HCT116 (cell line): ENCODE data around the gene ADK. TPM values are rescaled to one million over a fixed set of nuclear protein-coding genes. Genes with fewer than 3 reads are reported as not detected.

Experiments used
- ATAC-seq: fragments of 200-7000 bp; cut with Tn5 transposase; 2 replicates; pipeline ENCODE4 v1.9.1; 2020; ENCODE audit warnings: mild to moderate bottlenecking, moderate library complexity
- BruUV-seq: library from RNA; stranded (reverse); fragments of 400-500 nt; replicated peaks from 2 replicates; lab custom pipeline; 2021; lab: Mats Ljungman, UMichigan
- CTCF ChIA-PET: fragments of 300-600 bp; sonication (Branson Sonifier 250); formaldehyde crosslinking; loops from one replicate; lab custom pipeline; 2021; ENCODE audit warnings: antibody characterized with exemption; lab: Charles Lee
- POLR2A ChIA-PET: fragments of 300-600, 350-600 bp; sonication (Branson Sonifier 250); formaldehyde crosslinking; loops from one replicate; lab custom pipeline; 2021; ENCODE audit warnings: antibody characterized with exemption; lab: Charles Lee
- RAD21 ChIA-PET, 2 experiments: fragments of 300-600 bp; sonication (Branson Sonifier 250); formaldehyde crosslinking; loops; one replicate each; lab custom pipeline; 2023; ENCODE audit warnings: low total read pairs in 2 of 2; ENCODE audit not compliant: uncharacterized antibody in 2 of 2, unreplicated experiment in 2 of 2, low non-redundant PET in 1 of 2; lab: Charles Lee
- DNase-seq: peaks from one replicate; pipeline ENCODE4 v3.0.0-alpha.2; 2010; ENCODE audit warnings: low read depth, low spot score
- H2AFZ ChIP-seq: fragments of 200-600 bp; shearing (Covaris generic), sonication (generic); 2 replicates; pipeline ENCODE4 v1.6.1; 2017; ENCODE audit warnings: low read depth, mixed run types, mixed read lengths, antibody characterized with exemption, low read length; ENCODE audit not compliant: poor library complexity, severe bottlenecking
- H3K27ac ChIP-seq: 2 replicates; pipeline ENCODE4 v1.5.1; 2012; ENCODE audit warnings: low read depth, low read length
- H3K27me3 ChIP-seq: fragments of 200-600 bp; sonication (generic); 2 replicates; pipeline ENCODE4 v1.6.1; 2016; ENCODE audit warnings: mixed run types, low read length, mixed read lengths; ENCODE audit not compliant: insufficient read depth
- H3K36me3 ChIP-seq, 2 experiments: fragments of 200-500 bp in 1 of 2; fragments of 200-600 bp in 1 of 2; sonication (Bioruptor generic) in 1 of 2; sonication (generic) in 1 of 2; 2 replicates each; pipeline versions ENCODE4 v1.5.1 to v1.6.1; 2014 to 2016; ENCODE audit warnings: low read length in 2 of 2, inconsistent platforms in 1 of 2, mixed read lengths in 1 of 2, mixed run types in 1 of 2; ENCODE audit not compliant: insufficient read depth in 2 of 2, control insufficient read depth in 1 of 2
- H3K4me1 ChIP-seq, 2 experiments: fragments of 200-600 bp in 1 of 2; sonication (generic) in 1 of 2; 2 replicates each; pipeline versions ENCODE4 v1.5.1 to v1.6.1; 2012 to 2017; ENCODE audit warnings: low read length in 2 of 2, inconsistent platforms in 1 of 2, mild to moderate bottlenecking in 1 of 2, mixed read lengths in 1 of 2, mixed run types in 1 of 2, moderate library complexity in 1 of 2; ENCODE audit not compliant: insufficient read depth in 2 of 2, control insufficient read depth in 1 of 2
- H3K4me2 ChIP-seq: fragments of 200-600 bp; sonication (generic); 2 replicates; pipeline ENCODE4 v1.6.1; 2017; ENCODE audit warnings: mixed run types, low read length, mixed read lengths
- H3K4me3 ChIP-seq, 2 experiments: fragments of 200-600 bp in 1 of 2; sonication (generic) in 1 of 2; replicated peaks in 1 of 2; 2 replicates each; pipeline ENCODE4 v1.5.1; 2011 to 2016; ENCODE audit warnings: low read length in 2 of 2, control low read depth in 1 of 2, low read depth in 1 of 2, mild to moderate bottlenecking in 1 of 2, mixed read lengths in 1 of 2, mixed run types in 1 of 2
- H3K79me2 ChIP-seq: fragments of 200-600 bp; sonication (generic); 2 replicates; pipeline ENCODE4 v1.6.1; 2017; ENCODE audit warnings: mild to moderate bottlenecking, mixed run types, low read length, moderate library complexity, mixed read lengths; ENCODE audit not compliant: insufficient read depth
- H3K9ac ChIP-seq: fragments of 200-600 bp; sonication (generic); 2 replicates; pipeline ENCODE4 v1.6.1; 2016; ENCODE audit warnings: low read length, mixed read lengths
- H3K9me2 ChIP-seq: fragments of 200-600 bp; sonication (generic), shearing (Covaris generic); 2 replicates; pipeline ENCODE4 v1.6.1; 2017; ENCODE audit warnings: mixed run types, mild to moderate bottlenecking, moderate library complexity; ENCODE audit not compliant: insufficient read depth
- H3K9me3 ChIP-seq, 2 experiments: fragments of 200-500 bp in 1 of 2; fragments of 200-600 bp in 1 of 2; sonication (Bioruptor generic) in 1 of 2; sonication (generic) in 1 of 2; 2 replicates each; pipeline ENCODE4 v1.6.1; 2014 to 2017; ENCODE audit warnings: low read length in 2 of 2, mixed read lengths in 2 of 2, inconsistent platforms in 1 of 2, low read depth in 1 of 2, mild to moderate bottlenecking in 1 of 2, mixed run types in 1 of 2, moderate library complexity in 1 of 2; ENCODE audit not compliant: control insufficient read depth in 1 of 2, insufficient read depth in 1 of 2
- H4K20me1 ChIP-seq: fragments of 200-600 bp; sonication (generic), shearing (Covaris generic); 2 replicates; pipeline ENCODE4 v1.6.1; 2017; ENCODE audit warnings: mixed run types, mild to moderate bottlenecking, moderate library complexity; ENCODE audit not compliant: insufficient read depth
- CBX3 ChIP-seq: IDR thresholded peaks from 2 replicates; pipeline ENCODE4 v1.6.1; 2012; ENCODE audit warnings: low read depth
- CEBPB ChIP-seq: IDR thresholded peaks from 2 replicates; pipeline ENCODE4 v1.6.1; 2012; ENCODE audit warnings: low read depth
- EGR1 ChIP-seq: IDR thresholded peaks from 2 replicates; pipeline ENCODE4 v1.6.1; 2012; ENCODE audit warnings: low read depth
- FOSL1 ChIP-seq: IDR thresholded peaks from 2 replicates; pipeline ENCODE4 v1.6.1; 2012; ENCODE audit warnings: low read depth
- JUND ChIP-seq: IDR thresholded peaks from 2 replicates; pipeline ENCODE4 v1.6.1; 2012
- RAD21 ChIP-seq: IDR thresholded peaks from 2 replicates; pipeline ENCODE4 v1.6.1; 2012; ENCODE audit warnings: low read depth, mild to moderate bottlenecking
- SIN3A ChIP-seq: IDR thresholded peaks from 2 replicates; pipeline ENCODE4 v1.6.1; 2012; ENCODE audit warnings: low read depth
- SP1 ChIP-seq: IDR thresholded peaks from 2 replicates; pipeline ENCODE4 v1.6.1; 2012; ENCODE audit warnings: low read depth
- SRF ChIP-seq: IDR thresholded peaks from 2 replicates; pipeline ENCODE4 v1.6.1; 2012; ENCODE audit warnings: low read depth
- TCF7L2 ChIP-seq: IDR thresholded peaks from 2 replicates; pipeline ENCODE4 v1.7.0; 2011; ENCODE audit warnings: borderline replicate concordance, inconsistent platforms; ENCODE audit not compliant: insufficient read depth, insufficient read length; ENCODE audit errors: extremely low read depth
- ZFX ChIP-seq: fragments of 450-650 bp; IDR thresholded peaks from 2 replicates; pipeline ENCODE4 v1.6.1; 2017
- ZNF274 ChIP-seq: fragments of 200-500 bp; sonication (Bioruptor generic); IDR thresholded peaks from 2 replicates; pipeline ENCODE4 v1.6.1; 2014; ENCODE audit warnings: mild to moderate bottlenecking, low read depth, low read length, inconsistent platforms
- intact Hi-C: fragments of 100-400 bp; cut with micrococcal nuclease; formaldehyde crosslinking; loops from 2 replicates; pipeline ENCODE4 v1.10.0; 2022
- total RNA-seq: library from RNA; stranded (reverse); gene quantifications from one replicate; pipeline ENCODE4 v1.2.1, GENCODE V29; 2021; ENCODE audit not compliant: unreplicated experiment
- TF ChIP-seq, protein P1 (sequence below): IDR thresholded peaks from 2 replicates; pipeline ENCODE4 v1.6.1; 2012; ENCODE audit warnings: low read depth
- TF ChIP-seq, protein P2 (sequence below), 3 experiments: fragments of 200-600 bp in 1 of 3; sonication (generic) in 1 of 3; IDR thresholded peaks in 2 of 3; conservative IDR thresholded peaks in 1 of 3; 2 replicates each; pipeline ENCODE4 v1.5.1; 2012 to 2017; ENCODE audit warnings: low read depth in 2 of 3, low read length in 2 of 3, antibody characterized with exemption in 1 of 3, borderline replicate concordance in 1 of 3, control low read depth in 1 of 3, mild to moderate bottlenecking in 1 of 3, mixed read lengths in 1 of 3, mixed run types in 1 of 3, moderate library complexity in 1 of 3; ENCODE audit not compliant: insufficient read depth in 1 of 3
- TF ChIP-seq, protein P3 (sequence below): IDR thresholded peaks from 2 replicates; pipeline ENCODE4 v1.6.1; 2012
- TF ChIP-seq, protein P4 (sequence below): IDR thresholded peaks from 2 replicates; pipeline ENCODE4 v1.6.1; 2011; ENCODE audit warnings: mild to moderate bottlenecking, low read length, moderate library complexity; ENCODE audit not compliant: insufficient replicate concordance; ENCODE audit errors: extremely low read depth

Gene ADK
- total RNA-seq, 1 experiment from 2014 or later = 55.0 TPM

DNA sequence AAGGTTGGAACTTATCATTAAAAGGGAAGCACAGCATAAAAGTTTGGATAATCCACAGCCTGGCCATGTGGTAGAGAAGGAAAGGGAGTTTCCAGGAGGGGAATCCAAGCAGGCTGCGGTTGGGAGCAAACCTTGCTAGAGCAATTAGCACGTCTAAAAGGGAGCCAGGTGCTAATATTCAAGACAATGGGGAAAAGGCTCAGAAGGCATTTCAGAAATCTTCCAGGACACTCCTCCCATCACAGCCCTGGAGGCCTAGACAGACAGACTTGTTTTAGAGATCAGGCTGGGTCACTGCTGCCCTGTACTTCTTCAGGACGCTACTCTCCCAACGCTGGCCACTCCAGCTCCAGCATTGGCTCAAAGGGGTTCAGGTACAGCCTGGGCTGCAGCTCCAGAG, 579.2 kb downstream of the ADK start:
- Histone ChIP-seq H3K9me3 (no peaks in the 10 kb centered on the region), H3K4me2 (no peak overlapping the region), H3K4me3 (no peak overlapping the region), H3K27me3 (no peaks in the 10 kb centered on the region), H3K9me2 (no peaks in the 10 kb centered on the region), H3K9ac (no peak overlapping the region), H3K27ac (no peak overlapping the region), H2AFZ (no peak overlapping the region), H4K20me1 (no peaks in the 10 kb centered on the region), H3K79me2 (no peaks in the 10 kb centered on the region), H3K36me3 (no peaks in the 10 kb centered on the region), H3K4me1 (peaks cover 0 to 5% of the 10 kb centered on the region in 2 experiments; a peak in 1 of 4 replicates)
- ATAC-seq (no peak), DNase-seq (no peak)
- no peak for TF ChIP-seq EGR1
- TF ChIP-seq, protein P1, sequence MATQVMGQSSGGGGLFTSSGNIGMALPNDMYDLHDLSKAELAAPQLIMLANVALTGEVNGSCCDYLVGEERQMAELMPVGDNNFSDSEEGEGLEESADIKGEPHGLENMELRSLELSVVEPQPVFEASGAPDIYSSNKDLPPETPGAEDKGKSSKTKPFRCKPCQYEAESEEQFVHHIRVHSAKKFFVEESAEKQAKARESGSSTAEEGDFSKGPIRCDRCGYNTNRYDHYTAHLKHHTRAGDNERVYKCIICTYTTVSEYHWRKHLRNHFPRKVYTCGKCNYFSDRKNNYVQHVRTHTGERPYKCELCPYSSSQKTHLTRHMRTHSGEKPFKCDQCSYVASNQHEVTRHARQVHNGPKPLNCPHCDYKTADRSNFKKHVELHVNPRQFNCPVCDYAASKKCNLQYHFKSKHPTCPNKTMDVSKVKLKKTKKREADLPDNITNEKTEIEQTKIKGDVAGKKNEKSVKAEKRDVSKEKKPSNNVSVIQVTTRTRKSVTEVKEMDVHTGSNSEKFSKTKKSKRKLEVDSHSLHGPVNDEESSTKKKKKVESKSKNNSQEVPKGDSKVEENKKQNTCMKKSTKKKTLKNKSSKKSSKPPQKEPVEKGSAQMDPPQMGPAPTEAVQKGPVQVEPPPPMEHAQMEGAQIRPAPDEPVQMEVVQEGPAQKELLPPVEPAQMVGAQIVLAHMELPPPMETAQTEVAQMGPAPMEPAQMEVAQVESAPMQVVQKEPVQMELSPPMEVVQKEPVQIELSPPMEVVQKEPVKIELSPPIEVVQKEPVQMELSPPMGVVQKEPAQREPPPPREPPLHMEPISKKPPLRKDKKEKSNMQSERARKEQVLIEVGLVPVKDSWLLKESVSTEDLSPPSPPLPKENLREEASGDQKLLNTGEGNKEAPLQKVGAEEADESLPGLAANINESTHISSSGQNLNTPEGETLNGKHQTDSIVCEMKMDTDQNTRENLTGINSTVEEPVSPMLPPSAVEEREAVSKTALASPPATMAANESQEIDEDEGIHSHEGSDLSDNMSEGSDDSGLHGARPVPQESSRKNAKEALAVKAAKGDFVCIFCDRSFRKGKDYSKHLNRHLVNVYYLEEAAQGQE = no peak
- TF ChIP-seq CBX3 = no peak
- no peak for TF ChIP-seq RAD21
- TF ChIP-seq TCF7L2 = no peak
- TF ChIP-seq SP1 = no peak
- TF ChIP-seq, protein P2, sequence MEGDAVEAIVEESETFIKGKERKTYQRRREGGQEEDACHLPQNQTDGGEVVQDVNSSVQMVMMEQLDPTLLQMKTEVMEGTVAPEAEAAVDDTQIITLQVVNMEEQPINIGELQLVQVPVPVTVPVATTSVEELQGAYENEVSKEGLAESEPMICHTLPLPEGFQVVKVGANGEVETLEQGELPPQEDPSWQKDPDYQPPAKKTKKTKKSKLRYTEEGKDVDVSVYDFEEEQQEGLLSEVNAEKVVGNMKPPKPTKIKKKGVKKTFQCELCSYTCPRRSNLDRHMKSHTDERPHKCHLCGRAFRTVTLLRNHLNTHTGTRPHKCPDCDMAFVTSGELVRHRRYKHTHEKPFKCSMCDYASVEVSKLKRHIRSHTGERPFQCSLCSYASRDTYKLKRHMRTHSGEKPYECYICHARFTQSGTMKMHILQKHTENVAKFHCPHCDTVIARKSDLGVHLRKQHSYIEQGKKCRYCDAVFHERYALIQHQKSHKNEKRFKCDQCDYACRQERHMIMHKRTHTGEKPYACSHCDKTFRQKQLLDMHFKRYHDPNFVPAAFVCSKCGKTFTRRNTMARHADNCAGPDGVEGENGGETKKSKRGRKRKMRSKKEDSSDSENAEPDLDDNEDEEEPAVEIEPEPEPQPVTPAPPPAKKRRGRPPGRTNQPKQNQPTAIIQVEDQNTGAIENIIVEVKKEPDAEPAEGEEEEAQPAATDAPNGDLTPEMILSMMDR (IDR thresholded peaks at IDR 0.05 in 2 of 3, conservative IDR thresholded peaks at IDR 0.05 in 1 of 3; ENCODE audit: borderline replicate concordance in 1 of 3, insufficient read depth in 1 of 3, low read depth in 2 of 3, low read length in 2 of 3) = no peak
- no peak for TF ChIP-seq ZFX
- TF ChIP-seq, protein P3, sequence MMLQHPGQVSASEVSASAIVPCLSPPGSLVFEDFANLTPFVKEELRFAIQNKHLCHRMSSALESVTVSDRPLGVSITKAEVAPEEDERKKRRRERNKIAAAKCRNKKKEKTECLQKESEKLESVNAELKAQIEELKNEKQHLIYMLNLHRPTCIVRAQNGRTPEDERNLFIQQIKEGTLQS = no peak
- TF ChIP-seq CEBPB = no peak
- TF ChIP-seq, protein P4, sequence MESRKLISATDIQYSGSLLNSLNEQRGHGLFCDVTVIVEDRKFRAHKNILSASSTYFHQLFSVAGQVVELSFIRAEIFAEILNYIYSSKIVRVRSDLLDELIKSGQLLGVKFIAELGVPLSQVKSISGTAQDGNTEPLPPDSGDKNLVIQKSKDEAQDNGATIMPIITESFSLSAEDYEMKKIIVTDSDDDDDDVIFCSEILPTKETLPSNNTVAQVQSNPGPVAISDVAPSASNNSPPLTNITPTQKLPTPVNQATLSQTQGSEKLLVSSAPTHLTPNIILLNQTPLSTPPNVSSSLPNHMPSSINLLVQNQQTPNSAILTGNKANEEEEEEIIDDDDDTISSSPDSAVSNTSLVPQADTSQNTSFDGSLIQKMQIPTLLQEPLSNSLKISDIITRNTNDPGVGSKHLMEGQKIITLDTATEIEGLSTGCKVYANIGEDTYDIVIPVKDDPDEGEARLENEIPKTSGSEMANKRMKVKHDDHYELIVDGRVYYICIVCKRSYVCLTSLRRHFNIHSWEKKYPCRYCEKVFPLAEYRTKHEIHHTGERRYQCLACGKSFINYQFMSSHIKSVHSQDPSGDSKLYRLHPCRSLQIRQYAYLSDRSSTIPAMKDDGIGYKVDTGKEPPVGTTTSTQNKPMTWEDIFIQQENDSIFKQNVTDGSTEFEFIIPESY = no peak
- TF ChIP-seq FOSL1 = no peak
- TF ChIP-seq SRF = no peak
- TF ChIP-seq JUND = no peak
- no peak for TF ChIP-seq SIN3A
- no peak for TF ChIP-seq ZNF274
- RAD21 ChIA-PET = no interaction called here
- CTCF ChIA-PET = no interaction called here
- POLR2A ChIA-PET = no interaction called here
- BruUV-seq = no TSS peak
- intact Hi-C loops = no loop called here
